Right lobe of liver (tissue), 4 donors: ENCODE results near the gene FGFR4.

Experiments
- CTCF ChIP-seq, 4 donors: fragments of 200-600 bp in 3 of 4; fragments of 450-650 bp in 1 of 4; IDR thresholded peaks; one replicate each; pipeline versions ENCODE4 v1.5.1 to v1.8.0; 2016 to 2022; ENCODE audit warnings: antibody characterized with exemption in 4 of 4, mild to moderate bottlenecking in 2 of 4
- POLR2A ChIP-seq: fragments of 450-650 bp; IDR thresholded peaks from one replicate; pipeline ENCODE4 v1.6.1; 2017; ENCODE audit warnings: antibody characterized with exemption, mild to moderate bottlenecking
- donor health status: DM: no; HTN: no; CAD: no.
- donor health status: DM: no; HTN: no; CAD: no.
- donor health status: DM: no; HTN: yes; CAD: no.

- TF ChIP-seq CTCF (IDR thresholded peaks at IDR 0.05) (no peak), POLR2A (no peak)
These were observed 4.9 kb upstream of the FGFR4 start for GRCh38 chr5:177081859-177082258.
